Stimulated activated CD8-positive, alpha-beta memory T cell treated with anti-CD3 and anti-CD28 coated beads, Interleukin-7, amount 100 ng/mL, for 4 hours (primary cell): ENCODE results near the gene RUNX1.
A peak's percentile ranks its signal among the peaks of the same experiment; 100 is the strongest.

Experiments
- DNase-seq, 2 donors: peaks; one replicate each; pipeline ENCODE4 v3.0.0-alpha.2; 2020; ENCODE audit warnings: low read depth in 2 of 2

The RUNX1 gene

GRCh38 chr21:35036465-35037383 is 12.4 kb downstream of the RUNX1 start:
- DNase-seq = no peak

- DNase-seq = no peak
Measured at GRCh38 chr21:35035581-35035980, 13.5 kb downstream of the RUNX1 start.

GRCh38 chr21:35035116-35035515 is 14.0 kb downstream of the RUNX1 start:
- DNase-seq = no peak

- no peak for DNase-seq
Measured at GRCh38 chr21:35034203-35034926, 14.7 kb downstream of the RUNX1 start.

- DNase-seq = no peak
Measured at GRCh38 chr21:35032474-35033263, 16.4 kb downstream of the RUNX1 start.

- DNase-seq = no peak
Measured at GRCh38 chr21:35028451-35028978, 20.6 kb downstream of the RUNX1 start.

- no peak for DNase-seq
Measured at GRCh38 chr21:35027563-35028450, 21.3 kb downstream of the RUNX1 start.

GRCh38 chr21:35026617-35027562 is 22.2 kb downstream of the RUNX1 start:
- DNase-seq = peak; percentile 59 to 81

GRCh38 chr21:35026153-35026500 is 23.0 kb downstream of the RUNX1 start:
- DNase-seq = no peak

- DNase-seq = no peak
Measured at GRCh38 chr21:35025206-35026152, 23.6 kb downstream of the RUNX1 start.

GRCh38 chr21:35024513-35024912 is 24.6 kb downstream of the RUNX1 start:
- DNase-seq = no peak

- DNase-seq = no peak
Measured at GRCh38 chr21:35024071-35024420, 25.1 kb downstream of the RUNX1 start.

GRCh38 chr21:35023396-35024070 is 25.6 kb downstream of the RUNX1 start:
- no peak for DNase-seq

GRCh38 chr21:35021546-35021945 is 27.6 kb downstream of the RUNX1 start:
- no peak for DNase-seq

GRCh38 chr21:35020902-35021301 is 28.2 kb downstream of the RUNX1 start:
- DNase-seq = no peak

- DNase-seq = peak; percentile 25 to 35
Measured at GRCh38 chr21:35020436-35020835, 28.7 kb downstream of the RUNX1 start.

- DNase-seq = no peak
Measured at GRCh38 chr21:35019631-35020032, 29.5 kb downstream of the RUNX1 start.

GRCh38 chr21:35017256-35017655 is 31.8 kb downstream of the RUNX1 start:
- DNase-seq = no peak
